OCI-LY3 (cell line): ENCODE measurements around the gene TBX4.

Experiments
- EZH2phosphoT487 ChIP-seq: fragments of 200-600 bp; shearing (Covaris generic); IDR thresholded peaks from 2 replicates; pipeline ENCODE4 v1.6.1; 2018; ENCODE audit warnings: antibody characterized with exemption, mixed run types, low read depth
- TF ChIP-seq, protein P1 (sequence below): fragments of 200-600, 300-600 bp; sonication (generic); IDR thresholded peaks from 2 replicates; pipeline ENCODE4 v1.5.1; 2014; ENCODE audit warnings: antibody characterized with exemption, low read length, low read depth

DNA sequence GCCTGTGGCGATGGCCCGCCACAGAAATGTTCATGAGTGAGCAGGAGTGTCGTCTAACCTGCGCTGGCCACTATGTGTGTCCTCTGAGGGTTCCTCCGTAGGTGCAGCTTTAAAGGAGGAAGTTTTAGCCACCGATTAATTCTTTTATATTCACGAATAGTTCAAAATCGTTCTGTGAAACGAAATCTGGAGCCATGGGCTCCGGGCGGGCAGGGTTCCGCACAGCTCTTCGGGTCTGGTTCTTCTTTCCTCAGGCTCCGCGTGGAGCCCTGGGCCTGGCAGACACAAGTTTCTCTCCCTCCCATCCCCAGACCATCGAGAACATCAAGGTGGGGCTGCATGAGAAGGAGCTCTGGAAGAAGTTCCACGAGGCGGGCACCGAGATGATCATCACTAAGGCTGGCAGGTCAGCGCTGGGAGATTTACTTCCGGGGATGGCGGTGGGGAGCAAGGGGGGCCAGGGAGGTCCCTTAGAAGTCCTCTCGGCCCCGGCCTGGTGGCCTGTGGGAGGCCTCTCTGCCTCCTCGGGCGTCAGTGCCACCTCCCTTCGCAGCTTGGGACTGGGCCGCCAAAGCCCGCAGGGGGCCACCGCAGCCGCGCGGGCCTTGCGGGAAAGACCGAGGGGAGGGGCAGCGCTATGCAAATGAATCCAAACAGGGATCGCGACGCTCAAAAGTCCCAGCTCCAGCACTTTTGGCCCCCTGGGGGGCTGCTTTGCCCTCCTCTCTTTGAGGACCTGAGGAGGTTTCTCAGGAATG is 5.2 kb downstream of the TBX4 start:
- TF ChIP-seq, protein P1, sequence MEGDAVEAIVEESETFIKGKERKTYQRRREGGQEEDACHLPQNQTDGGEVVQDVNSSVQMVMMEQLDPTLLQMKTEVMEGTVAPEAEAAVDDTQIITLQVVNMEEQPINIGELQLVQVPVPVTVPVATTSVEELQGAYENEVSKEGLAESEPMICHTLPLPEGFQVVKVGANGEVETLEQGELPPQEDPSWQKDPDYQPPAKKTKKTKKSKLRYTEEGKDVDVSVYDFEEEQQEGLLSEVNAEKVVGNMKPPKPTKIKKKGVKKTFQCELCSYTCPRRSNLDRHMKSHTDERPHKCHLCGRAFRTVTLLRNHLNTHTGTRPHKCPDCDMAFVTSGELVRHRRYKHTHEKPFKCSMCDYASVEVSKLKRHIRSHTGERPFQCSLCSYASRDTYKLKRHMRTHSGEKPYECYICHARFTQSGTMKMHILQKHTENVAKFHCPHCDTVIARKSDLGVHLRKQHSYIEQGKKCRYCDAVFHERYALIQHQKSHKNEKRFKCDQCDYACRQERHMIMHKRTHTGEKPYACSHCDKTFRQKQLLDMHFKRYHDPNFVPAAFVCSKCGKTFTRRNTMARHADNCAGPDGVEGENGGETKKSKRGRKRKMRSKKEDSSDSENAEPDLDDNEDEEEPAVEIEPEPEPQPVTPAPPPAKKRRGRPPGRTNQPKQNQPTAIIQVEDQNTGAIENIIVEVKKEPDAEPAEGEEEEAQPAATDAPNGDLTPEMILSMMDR: no peak
- TF ChIP-seq EZH2phosphoT487: no peak
